B cell (primary cell): ENCODE measurements around the gene EXOC4. TPM values are rescaled to one million over a fixed set of nuclear protein-coding genes. Genes with fewer than 3 reads are reported as not detected.

Source experiments
- ATAC-seq: fragments of 200-7000 bp; cut with Tn5 transposase; one replicate; pipeline ENCODE4 v1.10.0; 2021; ENCODE audit warnings: low read depth, mild to moderate bottlenecking, moderate number of reproducible peaks, moderate library complexity
- CTCF ChIA-PET: fragments of 350-600 bp; sonication (Branson Sonifier 250); formaldehyde crosslinking; loops from one replicate; lab custom pipeline; 2021; ENCODE audit warnings: antibody characterized with exemption, inconsistent platforms; lab: Charles Lee
- POLR2A ChIA-PET: fragments of 350-600 bp; sonication (Branson Sonifier 250); formaldehyde crosslinking; loops from one replicate; lab custom pipeline; 2021; ENCODE audit warnings: antibody characterized with exemption; lab: Charles Lee
- DNase-seq: peaks from one replicate; pipeline ENCODE4 v3.0.0; 2013
- H2AFZ ChIP-seq: 2 replicates; pipeline ENCODE4 v1.6.1; 2012; ENCODE audit warnings: mild to moderate bottlenecking, low read depth, low read length; ENCODE audit not compliant: insufficient read depth, poor library complexity, severe bottlenecking
- H3K27ac ChIP-seq, 2 donors: 1 replicate in 1 of 2; 2 replicates in 1 of 2; pipeline ENCODE4 v1.5.1; 2012 to 2013; ENCODE audit warnings: low read length in 2 of 2, mild to moderate bottlenecking in 2 of 2, moderate library complexity in 1 of 2
- H3K27me3 ChIP-seq, 4 experiments: fragments of 200-600 bp in 1 of 4; sonication (generic) in 1 of 4; replicated peaks in 1 of 4; 1 replicate in 2 of 4; 2 replicates in 2 of 4; pipeline versions ENCODE4 v1.6.1 to v1.7.0; 2013 to 2016; ENCODE audit warnings: low read length in 3 of 4, mild to moderate bottlenecking in 2 of 4, mixed read lengths in 1 of 4, moderate library complexity in 1 of 4; ENCODE audit not compliant: insufficient read depth in 4 of 4, control insufficient read depth in 3 of 4; ENCODE audit errors: control extremely low read depth in 1 of 4
- H3K36me3 ChIP-seq, 2 experiments: replicated peaks in 1 of 2; 1 replicate in 1 of 2; 2 replicates in 1 of 2; pipeline versions ENCODE4 v1.6.1 to v1.7.1; 2013; ENCODE audit warnings: low read length in 1 of 2; ENCODE audit not compliant: insufficient read depth in 2 of 2, control insufficient read depth in 1 of 2; ENCODE audit errors: control extremely low read depth in 1 of 2, extremely low read depth in 1 of 2
- H3K4me1 ChIP-seq, 2 donors: fragments of 200-600 bp in 1 of 2; sonication (generic) in 1 of 2; 1 replicate in 1 of 2; 2 replicates in 1 of 2; pipeline versions ENCODE4 v1.5.1 to v1.6.1; 2013 to 2017; ENCODE audit warnings: low read length in 2 of 2; ENCODE audit not compliant: control insufficient read depth in 2 of 2, insufficient read depth in 2 of 2
- H3K4me2 ChIP-seq: replicated peaks from 2 replicates; pipeline ENCODE3; 2012; ENCODE audit warnings: mild to moderate bottlenecking, low read depth, low read length; ENCODE audit not compliant: poor library complexity, severe bottlenecking
- H3K4me3 ChIP-seq, 5 experiments: fragments of 200-600 bp in 1 of 5; sonication (generic) in 1 of 5; 1 replicate in 3 of 5; 2 replicates in 2 of 5; pipeline versions ENCODE4 v1.5.1 to v1.7.0; 2011 to 2016; ENCODE audit warnings: low read length in 4 of 5, mild to moderate bottlenecking in 4 of 5, low read depth in 2 of 5, control low read depth in 1 of 5, moderate library complexity in 1 of 5; ENCODE audit not compliant: insufficient read depth in 1 of 5; ENCODE audit errors: control extremely low read depth in 1 of 5, extremely low read depth in 1 of 5
- H3K79me2 ChIP-seq: fragments of 200-600 bp; sonication (generic); one replicate; pipeline ENCODE4 v1.6.0; 2016; ENCODE audit warnings: low read length; ENCODE audit not compliant: control insufficient read depth, insufficient read depth
- H3K9ac ChIP-seq: fragments of 200-600 bp; sonication (generic); 2 replicates; pipeline ENCODE4 v1.6.1; 2017; ENCODE audit warnings: mild to moderate bottlenecking, low read length, moderate library complexity
- H3K9me3 ChIP-seq, 3 donors: one replicate each; pipeline versions ENCODE4 v1.6.1 to v1.7.1; 2013; ENCODE audit warnings: low read length in 2 of 3; ENCODE audit not compliant: control insufficient read depth in 2 of 3, insufficient read depth in 1 of 3; ENCODE audit errors: control extremely low read depth in 1 of 3
- H4K20me1 ChIP-seq: 2 replicates; pipeline ENCODE4 v1.6.0; 2012; ENCODE audit warnings: mild to moderate bottlenecking, low read length; ENCODE audit not compliant: insufficient read depth, control insufficient read depth, poor library complexity, severe bottlenecking
- H3K27ac Mint-ChIP-seq: one replicate; pipeline ENCODE4 v1.8.0; 2021; ENCODE audit warnings: mixed read lengths
- H3K27me3 Mint-ChIP-seq: one replicate; pipeline ENCODE4 v1.8.0; 2021; ENCODE audit warnings: mixed read lengths
- H3K4me1 Mint-ChIP-seq: one replicate; pipeline ENCODE4 v1.8.0; 2021; ENCODE audit warnings: mixed read lengths
- H3K4me3 Mint-ChIP-seq: one replicate; pipeline ENCODE4 v1.8.0; 2021; ENCODE audit warnings: mixed read lengths
- H3K9me3 Mint-ChIP-seq: one replicate; pipeline ENCODE4 v1.8.0; 2022; ENCODE audit warnings: mixed read lengths; ENCODE audit not compliant: insufficient read depth
- EZH2 ChIP-seq: IDR thresholded peaks from 2 replicates; pipeline ENCODE4 v1.6.1; 2012; ENCODE audit warnings: borderline replicate concordance, low read depth, mild to moderate bottlenecking, moderate library complexity, low read length; ENCODE audit not compliant: insufficient read depth, poor library complexity, severe bottlenecking
- WGBS: methylation state at CpG from one replicate; pipeline ENCODE4 v1.1.5; 2013; ENCODE audit warnings: missing lambda C conversion rate; ENCODE audit not compliant: insufficient coverage; 5-methylcytosine and 5-hydroxymethylcytosine counted together
- intact Hi-C: fragments of 100-400 bp; cut with micrococcal nuclease; formaldehyde crosslinking; loops from one replicate; pipeline ENCODE4 v1.10.0; 2022
- polyA plus RNA-seq: library from polyadenylated mRNA; depleted of rRNA; stranded (reverse); fragments of >200 nt; gene quantifications from 2 replicates; pipeline ENCODE4 v1.2.3, GENCODE V29; 2012
- total RNA-seq, 2 donors: library from RNA; stranded (reverse); fragments of 120-200 nt in 1 of 2; gene quantifications; 1 replicate in 1 of 2; 2 replicates in 1 of 2; pipeline versions ENCODE4 v1.2.3 to v1.2.4, GENCODE V29; 2013 to 2022
- TF ChIP-seq, protein P1 (sequence below): fragments of 200-600 bp; IDR thresholded peaks from one replicate; pipeline ENCODE4 v1.8.0; 2022; ENCODE audit warnings: antibody characterized with exemption, mild to moderate bottlenecking

EXOC4 gene
- total and polyA plus RNA-seq, 2 donors (not counting 1 experiment from before 2014, with no cell fraction given): 16.7 to 135 TPM

DNA sequence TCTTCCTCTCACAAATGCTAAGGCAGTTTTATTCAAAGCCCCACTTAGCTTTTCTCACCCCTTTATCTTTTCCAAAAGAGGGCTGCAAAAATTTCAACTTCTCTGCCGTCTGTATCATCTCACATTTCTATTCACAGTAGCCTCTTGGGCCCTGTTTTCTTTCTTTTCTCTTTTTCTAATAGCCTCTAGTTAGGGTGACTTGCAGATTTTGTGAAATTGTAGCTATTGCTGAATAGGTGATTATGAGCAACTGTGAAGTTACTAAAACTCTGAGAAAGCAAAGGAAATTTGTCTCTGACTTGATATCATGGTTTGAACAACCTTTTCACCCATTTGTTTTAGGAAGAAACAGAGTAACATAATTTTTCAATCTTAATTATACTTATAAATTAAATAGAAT lies 29.2 kb downstream of the EXOC4 start:
- Mint-ChIP-seq H3K4me3 (no peak overlapping the region), H3K27me3 (no peaks in the 10 kb centered on the region), H3K9me3 (peaks cover 2% of the 10 kb centered on the region), H3K27ac (no peak overlapping the region), H3K4me1 (peaks cover 17% of the 10 kb centered on the region)
- Histone ChIP-seq H3K36me3 (peaks cover 3 to 14% of the 10 kb centered on the region in 2 experiments), H2AFZ (no peak overlapping the region), H3K4me1 (peaks cover 0 to 9% of the 10 kb centered on the region in 2 donors), H3K4me2 (no peak overlapping the region), H3K27me3 (no peaks in the 10 kb centered on the region), H3K9me3 (no peaks in the 10 kb centered on the region), H4K20me1 (no peaks in the 10 kb centered on the region), H3K4me3 (no peak overlapping the region), H3K9ac (no peak overlapping the region), H3K79me2 (no peaks in the 10 kb centered on the region), H3K27ac (no peak overlapping the region)
- WGBS: no CpG with 5 or more reads among the region's 1 CpG
- intact Hi-C loops: no loop called here
- no peak for ATAC-seq
- DNase-seq: no peak
- TF ChIP-seq, protein P1, sequence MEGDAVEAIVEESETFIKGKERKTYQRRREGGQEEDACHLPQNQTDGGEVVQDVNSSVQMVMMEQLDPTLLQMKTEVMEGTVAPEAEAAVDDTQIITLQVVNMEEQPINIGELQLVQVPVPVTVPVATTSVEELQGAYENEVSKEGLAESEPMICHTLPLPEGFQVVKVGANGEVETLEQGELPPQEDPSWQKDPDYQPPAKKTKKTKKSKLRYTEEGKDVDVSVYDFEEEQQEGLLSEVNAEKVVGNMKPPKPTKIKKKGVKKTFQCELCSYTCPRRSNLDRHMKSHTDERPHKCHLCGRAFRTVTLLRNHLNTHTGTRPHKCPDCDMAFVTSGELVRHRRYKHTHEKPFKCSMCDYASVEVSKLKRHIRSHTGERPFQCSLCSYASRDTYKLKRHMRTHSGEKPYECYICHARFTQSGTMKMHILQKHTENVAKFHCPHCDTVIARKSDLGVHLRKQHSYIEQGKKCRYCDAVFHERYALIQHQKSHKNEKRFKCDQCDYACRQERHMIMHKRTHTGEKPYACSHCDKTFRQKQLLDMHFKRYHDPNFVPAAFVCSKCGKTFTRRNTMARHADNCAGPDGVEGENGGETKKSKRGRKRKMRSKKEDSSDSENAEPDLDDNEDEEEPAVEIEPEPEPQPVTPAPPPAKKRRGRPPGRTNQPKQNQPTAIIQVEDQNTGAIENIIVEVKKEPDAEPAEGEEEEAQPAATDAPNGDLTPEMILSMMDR: no peak
- no peak for TF ChIP-seq EZH2
- ChIA-PET POLR2A (no interaction called here), CTCF (no interaction called here)

DNA sequence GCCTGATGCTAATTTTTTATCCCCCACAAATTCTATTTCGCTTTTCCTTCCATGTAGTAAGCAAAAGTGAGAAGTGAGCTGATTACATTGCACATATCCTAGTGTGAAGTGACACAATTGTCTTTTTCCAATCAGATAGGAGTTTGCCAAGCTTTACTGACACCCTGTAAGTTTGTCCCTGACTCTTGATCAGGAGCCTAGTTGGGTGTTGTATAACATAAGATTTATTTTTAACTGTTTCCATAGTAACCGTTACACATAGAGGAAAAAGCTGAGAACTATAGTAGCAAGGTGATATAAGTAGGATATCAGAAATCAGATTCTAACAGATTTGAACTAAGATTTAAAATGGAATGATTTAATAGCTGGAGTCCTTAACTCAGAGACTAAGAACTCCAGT lies 31.2 kb downstream of the EXOC4 start:
- H3K9me3 Mint-ChIP-seq: no peaks in the 10 kb centered on the region
- H3K27ac Mint-ChIP-seq: no peak overlapping the region
- Histone ChIP-seq H4K20me1 (no peaks in the 10 kb centered on the region), H3K4me3 (no peak overlapping the region), H2AFZ (no peak overlapping the region), H3K9ac (no peak overlapping the region), H3K36me3 (peaks cover 3 to 8% of the 10 kb centered on the region in 2 experiments), H3K27me3 (no peaks in the 10 kb centered on the region), H3K79me2 (no peaks in the 10 kb centered on the region), H3K4me2 (no peak overlapping the region), H3K27ac (no peak overlapping the region), H3K9me3 (no peaks in the 10 kb centered on the region), H3K4me1 (peaks cover 0 to 9% of the 10 kb centered on the region in 2 donors)
- WGBS: no CpG with 5 or more reads among the region's 2 CpGs
- ChIA-PET POLR2A (no interaction called here), CTCF (no interaction called here)
- H3K4me3 Mint-ChIP-seq: no peak overlapping the region
- TF ChIP-seq, protein P1: no peak
- intact Hi-C loops: no loop called here
- H3K4me1 Mint-ChIP-seq: peaks cover 17% of the 10 kb centered on the region
- DNase-seq: no peak
- no peaks in the 10 kb centered on the region for H3K27me3 Mint-ChIP-seq
- no peak for ATAC-seq
